Heart left ventricle (tissue), 16 donors: Measurements from ENCODE around the gene SETDB2. TPM values are rescaled to one million over a fixed set of nuclear protein-coding genes. Genes with fewer than 3 reads are reported as not detected.

ENCODE experiments used
- ATAC-seq, 4 donors: fragments of 200-7000 bp; cut with Tn5 transposase; one replicate each; pipeline ENCODE4 v1.9.1; 2020 to 2022; ENCODE audit warnings: moderate library complexity in 4 of 4, mild to moderate bottlenecking in 3 of 4, moderate number of reproducible peaks in 1 of 4
- DNase-seq, 5 donors: peaks; one replicate each; pipeline ENCODE4 v3.0.0-alpha.2; 2020
- H3K27ac ChIP-seq, 12 donors: fragments of 200-600 bp; sonication (generic) in 4 of 12; one replicate each; pipeline versions ENCODE4 v1.5.0 to v1.8.0; 2016 to 2022; ENCODE audit warnings: mild to moderate bottlenecking in 2 of 12
- H3K27me3 ChIP-seq, 9 donors: fragments of 200-600 bp; sonication (generic) in 2 of 9; one replicate each; pipeline versions ENCODE4 v1.5.1 to v1.8.0; 2016 to 2022; ENCODE audit warnings: mild to moderate bottlenecking in 3 of 9
- H3K36me3 ChIP-seq, 9 donors: fragments of 200-600 bp; sonication (generic) in 2 of 9; one replicate each; pipeline versions ENCODE4 v1.5.0 to v1.8.0; 2018 to 2022; ENCODE audit warnings: mild to moderate bottlenecking in 2 of 9
- H3K4me1 ChIP-seq, 12 donors: fragments of 200-600 bp; sonication (generic) in 4 of 12; one replicate each; pipeline versions ENCODE4 v1.5.0 to v1.8.0; 2016 to 2022; ENCODE audit warnings: mild to moderate bottlenecking in 3 of 12
- H3K4me3 ChIP-seq, 12 donors: fragments of 200-600 bp; sonication (generic) in 4 of 12; one replicate each; pipeline versions ENCODE4 v1.5.0 to v1.8.0; 2017 to 2022; ENCODE audit warnings: mild to moderate bottlenecking in 9 of 12, moderate library complexity in 4 of 12
- H3K9me3 ChIP-seq, 12 donors: fragments of 200-600 bp; sonication (generic) in 4 of 12; one replicate each; pipeline versions ENCODE4 v1.5.0 to v1.8.0; 2016 to 2022; ENCODE audit warnings: mild to moderate bottlenecking in 1 of 12
- POLR2A ChIP-seq, 2 donors: fragments of 450-650 bp; IDR thresholded peaks; one replicate each; pipeline ENCODE4 v1.6.1; 2017; ENCODE audit warnings: antibody characterized with exemption in 2 of 2, mild to moderate bottlenecking in 2 of 2, moderate library complexity in 2 of 2
- WGBS, 4 donors: extraction: QIAGEN DNeasy Blood & Tissue Kit in 2 of 4; methylation state at CpG; one replicate each; pipeline versions ENCODE4 v1.1.5 to v1.1.7; 2013 to 2018; 5-methylcytosine and 5-hydroxymethylcytosine counted together
- intact Hi-C, 10 donors: fragments of 100-400 bp; cut with DNase I; formaldehyde crosslinking; loops; one replicate each; pipeline versions ENCODE4 v1.11.1 to v1.14.2; 2022
- polyA plus RNA-seq, 2 donors: library from polyadenylated mRNA; stranded (reverse); fragments of 200-250 nt; gene quantifications; one replicate each; pipeline ENCODE4 v1.2.3, GENCODE V29; 2013
- total RNA-seq, 9 donors: library from RNA; depleted of rRNA in 2 of 9; stranded (reverse); fragments of >200 nt in 2 of 9; fragmentation: NEBNext Ultra II Directional in 3 of 9; extraction: Animal tissue kit (Norgen Biotek cat#: 25700) in 3 of 9; gene quantifications; one replicate each; pipeline versions ENCODE4 v1.1.0 to v1.2.4, GENCODE V29; 2016 to 2023
- TF ChIP-seq, protein P1 (sequence below), 12 donors: fragments of 200-600 bp; sonication (generic) in 4 of 12; IDR thresholded peaks; one replicate each; pipeline versions ENCODE4 v1.5.0 to v1.8.0; 2018 to 2022; ENCODE audit warnings: antibody characterized with exemption in 12 of 12, mild to moderate bottlenecking in 5 of 12
- donor health status: ischemic (EF 13 %, LVEDD 7.1; RV severe dilation, severe dysfunction).
- donor health status: healthy with polysubstance abuse.
- donor health status: DM: no; HTN: yes; CAD: no.
- donor health status: DM: no; HTN: no; CAD: no.
- donor health status: ischemic (EF 25% LVEDD 6.9; RV normal size, moderate dysfunction).
- donor health status: ischemic (EF 25% LVEDD 5.7; RV mildly dilated, moderate dysfunction).
- donor health status: healthy.
- donor health status: DM: yes; HTN: yes; CAD: no.
- donor health status: ischemic (EF 35%, LVEDD 5.7; RV mildly dilated, moderate dysfunction).
- donor health status: nonischemic (EF 11% LVEDD 7.7; RV severe dilation, severe dysfunction).
- donor health status: DM: yes; HTN: yes; CAD: no.
- donor health status: PGD.
- donor health status: ischemic (EF 29% LVEDD 5.4; RV normal size, mild dysfunction).
- donor health status: nonischemic (EF 23%, LVEDD 6.1; RV moderate dilation, normal function).

Gene SETDB2
- total and polyA plus RNA-seq, 11 donors, result 3.7 to 19.8 (median 12.9) TPM

GRCh38 chr13:49441846-49442245, 2.2 kb upstream of the SETDB2 start:
- Histone ChIP-seq H3K9me3 (no peaks in the 10 kb centered on the region), H3K27me3 (no peaks in the 10 kb centered on the region), H3K4me3 (no peak overlapping the region), H3K36me3 (no peaks in the 10 kb centered on the region), H3K27ac (no peak overlapping the region), H3K4me1 (peaks cover 0 to 30% (median 8%) of the 10 kb centered on the region in 12 donors)
- 90 to 96% (median 94%) methylated on average over 2 of the region's 2 CpGs for WGBS, 4 donors
- no peak for DNase-seq
- no peak for ATAC-seq
- intact Hi-C loops, result loop anchor here in 6 of 10 donors (2.0 to 10.0 kb wide), 8 partner anchors 53 to 195 kb away; partner anchors contain the start of genes PHF11 (in 2 of the 6), CDADC1 (in 1 of the 6) and RCBTB1 (in 1 of the 6)
- no peak for TF ChIP-seq POLR2A (IDR thresholded peaks at IDR 0.05)
- TF ChIP-seq, protein P1, sequence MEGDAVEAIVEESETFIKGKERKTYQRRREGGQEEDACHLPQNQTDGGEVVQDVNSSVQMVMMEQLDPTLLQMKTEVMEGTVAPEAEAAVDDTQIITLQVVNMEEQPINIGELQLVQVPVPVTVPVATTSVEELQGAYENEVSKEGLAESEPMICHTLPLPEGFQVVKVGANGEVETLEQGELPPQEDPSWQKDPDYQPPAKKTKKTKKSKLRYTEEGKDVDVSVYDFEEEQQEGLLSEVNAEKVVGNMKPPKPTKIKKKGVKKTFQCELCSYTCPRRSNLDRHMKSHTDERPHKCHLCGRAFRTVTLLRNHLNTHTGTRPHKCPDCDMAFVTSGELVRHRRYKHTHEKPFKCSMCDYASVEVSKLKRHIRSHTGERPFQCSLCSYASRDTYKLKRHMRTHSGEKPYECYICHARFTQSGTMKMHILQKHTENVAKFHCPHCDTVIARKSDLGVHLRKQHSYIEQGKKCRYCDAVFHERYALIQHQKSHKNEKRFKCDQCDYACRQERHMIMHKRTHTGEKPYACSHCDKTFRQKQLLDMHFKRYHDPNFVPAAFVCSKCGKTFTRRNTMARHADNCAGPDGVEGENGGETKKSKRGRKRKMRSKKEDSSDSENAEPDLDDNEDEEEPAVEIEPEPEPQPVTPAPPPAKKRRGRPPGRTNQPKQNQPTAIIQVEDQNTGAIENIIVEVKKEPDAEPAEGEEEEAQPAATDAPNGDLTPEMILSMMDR (IDR thresholded peaks at IDR 0.05), result no peak

DNA sequence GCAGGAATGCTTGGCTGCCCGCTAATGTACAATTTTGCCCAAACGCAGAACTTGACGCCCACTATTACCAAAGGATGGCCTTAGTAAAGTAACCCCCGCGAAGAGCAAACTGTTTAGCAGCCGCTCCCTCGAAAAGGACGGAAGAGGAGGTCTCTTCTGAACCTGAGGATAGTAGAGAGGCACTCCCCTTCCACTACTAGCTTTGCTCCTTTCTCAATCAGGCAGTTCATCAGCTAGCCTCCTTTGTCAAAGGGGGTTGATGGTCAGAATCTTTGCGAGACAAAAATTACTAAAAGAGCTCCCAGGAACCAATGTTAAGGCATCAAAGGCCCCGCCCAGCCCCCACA, 744 bp upstream of the SETDB2 start:
- intact Hi-C loops, result loop anchor here in 5 of 10 donors (5.0 to 10.0 kb wide), 7 partner anchors 51 to 196 kb away; partner anchors contain the start of genes PHF11 (in 2 of the 5), CDADC1 (in 1 of the 5) and RCBTB1 (in 1 of the 5)
- TF ChIP-seq, protein P1 (IDR thresholded peaks at IDR 0.05), result no peak
- no peak for TF ChIP-seq POLR2A (IDR thresholded peaks at IDR 0.05)
- 3 to 10% (median 7%) methylated on average over 10 of the region's 10 CpGs for WGBS, 4 donors
- H3K4me1 ChIP-seq, result peaks cover 0 to 44% (median 16%) of the 10 kb centered on the region in 12 donors
- no peaks in the 10 kb centered on the region for H3K9me3 ChIP-seq
- H3K4me3 ChIP-seq, result peak overlapping the region; percentile 15 to 88 (median 82)
- DNase-seq (no peak), ATAC-seq (peak in 1 of 4 donors; percentile 1)
- no peaks in the 10 kb centered on the region for H3K27me3 ChIP-seq
- H3K36me3 ChIP-seq, result no peaks in the 10 kb centered on the region
- peak overlapping the region; percentile 62 to 99 (median 90) for H3K27ac ChIP-seq

GRCh38 chr13:49444524-49445395, 686 bp downstream of the SETDB2 start:
- Histone ChIP-seq H3K27me3 (no peaks in the 10 kb centered on the region), H3K4me1 (peaks cover 0 to 47% (median 16%) of the 10 kb centered on the region in 12 donors), H3K9me3 (no peaks in the 10 kb centered on the region), H3K36me3 (no peaks in the 10 kb centered on the region), H3K4me3 (peak overlapping the region; percentile 40 to 88 (median 82)), H3K27ac (peak overlapping the region; percentile 81 to 99 (median 92))
- WGBS, 4 donors, result 1 to 2% (median 2%) methylated on average over 19 to 29 of the region's 29 CpGs
- peak in 2 of 4 donors; percentile 3 to 26 for ATAC-seq
- no peak for TF ChIP-seq POLR2A (IDR thresholded peaks at IDR 0.05)
- TF ChIP-seq, protein P1 (IDR thresholded peaks at IDR 0.05), result no peak
- intact Hi-C loops, result loop anchor here in 7 of 10 donors (2.0 to 10.0 kb wide), 8 partner anchors 50 to 197 kb away; partner anchors contain the start of genes PHF11 (in 5 of the 7), CDADC1 (in 1 of the 7) and RCBTB1 (in 1 of the 7)
- peak in 1 of 5 donors; percentile 16 for DNase-seq

- no peak for DNase-seq
- no peaks in the 10 kb centered on the region for H3K9me3 ChIP-seq
- H3K4me1 ChIP-seq, result peaks cover 0 to 49% (median 16%) of the 10 kb centered on the region in 12 donors
- peak overlapping the region in 2 of 12 donors; percentile 79 to 85 for H3K4me3 ChIP-seq
- intact Hi-C loops, result loop anchor here in 4 of 10 donors (5.0 to 10.0 kb wide), 4 partner anchors 48 to 158 kb away; partner anchors contain the start of genes PHF11 (in 3 of the 4) and RCBTB1 (in 1 of the 4)
- no peak for ATAC-seq
- no peak for TF ChIP-seq POLR2A (IDR thresholded peaks at IDR 0.05)
- TF ChIP-seq, protein P1 (IDR thresholded peaks at IDR 0.05), result no peak
- H3K36me3 ChIP-seq, result no peaks in the 10 kb centered on the region
- H3K27ac ChIP-seq, result peak overlapping the region in 5 of 12 donors; percentile 85 to 99 (median 94)
- no peaks in the 10 kb centered on the region for H3K27me3 ChIP-seq
These were observed 2.4 kb downstream of the SETDB2 start for GRCh38 chr13:49446473-49446872.
